SK-N-SH (cell line): ENCODE data around the gene TRIM62. TPM values are rescaled to one million over a fixed set of nuclear protein-coding genes. Genes with fewer than 3 reads are reported as not detected.

ENCODE experiments used
- CTCF ChIA-PET: fragments of 300-600, 350-600 bp; formaldehyde crosslinking; extraction: SDS; loops from one replicate; lab custom pipeline; 2021; lab: Yijun Ruan, JAX
- POLR2A ChIA-PET: fragments of 350-600 bp; sonication (Branson Sonifier 250); formaldehyde crosslinking; extraction: SDS; loops from one replicate; lab custom pipeline; 2020; ENCODE audit warnings: antibody characterized with exemption, inconsistent platforms; lab: Yijun Ruan, JAX
- DNase-seq: peaks from one replicate; pipeline ENCODE4 v3.0.0; 2012
- H2AFZ ChIP-seq: fragments of 200-600 bp; sonication (generic); 2 replicates; pipeline ENCODE4 v1.8.1; 2016; ENCODE audit warnings: antibody characterized with exemption, mild to moderate bottlenecking, low read depth
- H3F3A ChIP-seq: fragments of 200-600 bp; sonication (generic); replicated peaks from 2 replicates; pipeline ENCODE3; 2016; ENCODE audit warnings: antibody characterized with exemption, mild to moderate bottlenecking; ENCODE audit not compliant: insufficient read depth
- H3K27ac ChIP-seq, 2 experiments: fragments of 200-500 bp in 1 of 2; fragments of 200-600 bp in 1 of 2; sonication (Bioruptor generic) in 1 of 2; sonication (generic), shearing (Covaris generic) in 1 of 2; 2 replicates each; pipeline versions ENCODE4 v1.5.1 to v1.6.1; 2014 to 2016; ENCODE audit warnings: low read depth in 2 of 2, inconsistent platforms in 1 of 2, low read length in 1 of 2, mild to moderate bottlenecking in 1 of 2, mixed read lengths in 1 of 2
- H3K27me3 ChIP-seq: fragments of 200-600 bp; sonication (generic), shearing (Covaris generic); 2 replicates; pipeline ENCODE4 v1.6.1; 2016; ENCODE audit warnings: mixed run types; ENCODE audit not compliant: insufficient read depth
- H3K36me3 ChIP-seq, 2 experiments: fragments of 200-500 bp in 1 of 2; fragments of 200-600 bp in 1 of 2; sonication (Bioruptor generic) in 1 of 2; sonication (generic) in 1 of 2; replicated peaks in 1 of 2; 2 replicates each; pipeline versions ENCODE3 to v1.5.1; 2014 to 2016; ENCODE audit warnings: low read length in 1 of 2, mild to moderate bottlenecking in 1 of 2; ENCODE audit not compliant: insufficient read depth in 2 of 2, control insufficient read depth in 1 of 2
- H3K4me1 ChIP-seq, 2 experiments: fragments of 200-500 bp in 1 of 2; fragments of 200-600 bp in 1 of 2; sonication (Bioruptor generic) in 1 of 2; sonication (generic), shearing (Covaris generic) in 1 of 2; 2 replicates each; pipeline versions ENCODE4 v1.5.1 to v1.6.1; 2014 to 2016; ENCODE audit warnings: low read depth in 1 of 2, low read length in 1 of 2, mixed run types in 1 of 2; ENCODE audit not compliant: insufficient read depth in 2 of 2, control insufficient read depth in 1 of 2
- H3K4me2 ChIP-seq: fragments of 200-600 bp; sonication (generic), shearing (Covaris generic); 2 replicates; pipeline ENCODE4 v1.6.1; 2017; ENCODE audit warnings: mixed run types
- H3K4me3 ChIP-seq, 2 experiments: fragments of 200-500 bp in 1 of 2; fragments of 200-600 bp in 1 of 2; sonication (Bioruptor generic) in 1 of 2; sonication (generic), shearing (Covaris generic) in 1 of 2; 2 replicates each; pipeline versions ENCODE4 v1.5.1 to v1.8.1; 2014 to 2016; ENCODE audit warnings: low read depth in 2 of 2, inconsistent platforms in 1 of 2, low read length in 1 of 2, mild to moderate bottlenecking in 1 of 2, mixed read lengths in 1 of 2, moderate library complexity in 1 of 2
- H3K79me2 ChIP-seq: fragments of 200-600 bp; sonication (generic); 2 replicates; pipeline ENCODE4 v1.8.1; 2017; ENCODE audit warnings: mild to moderate bottlenecking; ENCODE audit not compliant: insufficient read depth
- H3K9ac ChIP-seq: fragments of 200-600 bp; sonication (generic); 2 replicates; pipeline ENCODE4 v1.6.1; 2017; ENCODE audit warnings: mixed run types
- H3K9me2 ChIP-seq: fragments of 200-600 bp; sonication (generic); 2 replicates; pipeline ENCODE4 v1.6.1; 2017; ENCODE audit warnings: mixed run types
- H3K9me3 ChIP-seq: fragments of 200-600 bp; sonication (generic); 2 replicates; pipeline ENCODE4 v1.6.1; 2017; ENCODE audit warnings: mixed run types, mild to moderate bottlenecking, moderate library complexity
- H4K20me1 ChIP-seq: fragments of 200-600 bp; sonication (generic); 2 replicates; pipeline ENCODE4 v1.6.1; 2017; ENCODE audit warnings: mild to moderate bottlenecking, mixed run types; ENCODE audit not compliant: insufficient read depth
- ELF1 ChIP-seq: IDR thresholded peaks from 2 replicates; pipeline ENCODE4 v1.4.0; 2012
- EP300 ChIP-seq, 2 experiments: IDR thresholded peaks; 2 replicates each; pipeline versions ENCODE4 v1.4.0 to v1.6.1; 2012; ENCODE audit warnings: borderline replicate concordance in 1 of 2, low read depth in 1 of 2, low read length in 1 of 2
- EZH2phosphoT487 ChIP-seq: fragments of 200-600 bp; sonication (generic); IDR thresholded peaks from 2 replicates; pipeline ENCODE4 v1.6.1; 2017; ENCODE audit warnings: low read depth, mixed run types, mild to moderate bottlenecking, antibody characterized with exemption, moderate library complexity, borderline replicate concordance
- FOSL2 ChIP-seq: IDR thresholded peaks from 2 replicates; pipeline ENCODE4 v1.4.0; 2012; ENCODE audit warnings: low read depth, mild to moderate bottlenecking, moderate library complexity, borderline replicate concordance
- MAX ChIP-seq: IDR thresholded peaks from 2 replicates; pipeline ENCODE4 v1.4.0; 2012; ENCODE audit warnings: low read depth
- MEF2A ChIP-seq: IDR thresholded peaks from 2 replicates; pipeline ENCODE4 v1.4.0; 2012; ENCODE audit warnings: low read depth, borderline replicate concordance
- MXI1 ChIP-seq: IDR thresholded peaks from 2 replicates; pipeline ENCODE4 v1.6.1; 2012; ENCODE audit warnings: mild to moderate bottlenecking, low read depth, low read length, improper control_type of control experiment
- NFIC ChIP-seq: IDR thresholded peaks from 2 replicates; pipeline ENCODE4 v1.4.0; 2012; ENCODE audit warnings: borderline replicate concordance
- RAD21 ChIP-seq: IDR thresholded peaks from 2 replicates; pipeline ENCODE4 v1.6.1; 2012; ENCODE audit warnings: mild to moderate bottlenecking, low read length
- RCOR1 ChIP-seq: fragments of 150-350 bp; IDR thresholded peaks from 2 replicates; pipeline ENCODE4 v1.6.1; 2017; ENCODE audit warnings: antibody characterized with exemption, low read length
- RFX5 ChIP-seq: IDR thresholded peaks from 2 replicates; pipeline ENCODE4 v1.6.1; 2012; ENCODE audit warnings: mild to moderate bottlenecking, improper control_type of control experiment, low read length
- RXRA ChIP-seq: IDR thresholded peaks from 2 replicates; pipeline ENCODE4 v1.4.0; 2012; ENCODE audit warnings: low read depth, mild to moderate bottlenecking, borderline replicate concordance
- TAF1 ChIP-seq: IDR thresholded peaks from 2 replicates; pipeline ENCODE4 v1.6.1; 2012; ENCODE audit warnings: low read depth, mild to moderate bottlenecking, low read length, moderate library complexity, borderline replicate concordance
- TCF12 ChIP-seq: IDR thresholded peaks from 2 replicates; pipeline ENCODE4 v1.4.0; 2012
- TEAD4 ChIP-seq: IDR thresholded peaks from 2 replicates; pipeline ENCODE4 v1.4.0; 2012; ENCODE audit warnings: mild to moderate bottlenecking, borderline replicate concordance; ENCODE audit not compliant: insufficient read depth
- WGBS: methylation state at CpG from one replicate; pipeline ENCODE4 v1.1.6; 2017; ENCODE audit warnings: low lambda C conversion rate; 5-methylcytosine and 5-hydroxymethylcytosine counted together
- polyA plus RNA-seq, 3 experiments: library from polyadenylated mRNA; depleted of rRNA; stranded (reverse); fragments of >200 nt; gene quantifications; 2 replicates each; pipeline ENCODE4 v1.2.3, GENCODE V29; 2012
- TF ChIP-seq, protein P1 (sequence below): fragments of 150-350 bp; IDR thresholded peaks from 2 replicates; pipeline ENCODE4 v1.6.1; 2016; ENCODE audit warnings: mild to moderate bottlenecking, low read depth, low read length
- TF ChIP-seq, protein P2 (sequence below): IDR thresholded peaks from 2 replicates; pipeline ENCODE4 v1.4.0; 2012; ENCODE audit warnings: low read depth, borderline replicate concordance

TRIM62 gene
- polyA plus RNA-seq, 1 of the 3 experiments (the other 2 are of a cell fraction), result 4.4 TPM

DNA sequence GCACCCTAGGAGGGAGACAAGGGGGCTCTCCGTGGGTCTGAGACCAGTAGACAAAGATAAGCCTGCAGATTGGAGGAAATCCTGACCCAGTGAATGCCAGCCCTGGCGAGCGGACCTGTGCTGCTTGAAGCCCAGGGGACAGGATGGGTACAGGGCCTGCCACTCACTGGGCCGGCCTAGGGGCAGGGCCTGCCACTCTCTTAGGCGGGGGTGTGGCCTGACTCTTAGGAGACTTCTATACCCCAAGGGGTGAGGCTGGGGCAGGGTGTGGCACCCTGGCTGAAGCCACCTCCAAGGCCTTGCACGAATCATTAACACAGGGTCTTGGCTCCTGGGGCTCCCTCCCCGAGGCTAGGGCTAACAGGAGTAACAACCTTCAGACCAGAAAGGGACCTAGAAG lies 30.7 kb downstream of the TRIM62 start:
- TF ChIP-seq RAD21 (no peak), ELF1 (no peak), NFIC (no peak), MEF2A (no peak), TAF1 (no peak), MAX (no peak), RFX5 (no peak), MXI1 (no peak), EP300 (IDR thresholded peaks at IDR 0.05; ENCODE audit: borderline replicate concordance in 1 of 2, low read depth in 1 of 2, low read length in 1 of 2) (no peak), FOSL2 (no peak), TCF12 (no peak), RXRA (no peak), TEAD4 (no peak), EZH2phosphoT487 (no peak), RCOR1 (no peak)
- TF ChIP-seq, protein P1, sequence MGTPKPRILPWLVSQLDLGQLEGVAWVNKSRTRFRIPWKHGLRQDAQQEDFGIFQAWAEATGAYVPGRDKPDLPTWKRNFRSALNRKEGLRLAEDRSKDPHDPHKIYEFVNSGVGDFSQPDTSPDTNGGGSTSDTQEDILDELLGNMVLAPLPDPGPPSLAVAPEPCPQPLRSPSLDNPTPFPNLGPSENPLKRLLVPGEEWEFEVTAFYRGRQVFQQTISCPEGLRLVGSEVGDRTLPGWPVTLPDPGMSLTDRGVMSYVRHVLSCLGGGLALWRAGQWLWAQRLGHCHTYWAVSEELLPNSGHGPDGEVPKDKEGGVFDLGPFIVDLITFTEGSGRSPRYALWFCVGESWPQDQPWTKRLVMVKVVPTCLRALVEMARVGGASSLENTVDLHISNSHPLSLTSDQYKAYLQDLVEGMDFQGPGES, result no peak
- TF ChIP-seq, protein P2, sequence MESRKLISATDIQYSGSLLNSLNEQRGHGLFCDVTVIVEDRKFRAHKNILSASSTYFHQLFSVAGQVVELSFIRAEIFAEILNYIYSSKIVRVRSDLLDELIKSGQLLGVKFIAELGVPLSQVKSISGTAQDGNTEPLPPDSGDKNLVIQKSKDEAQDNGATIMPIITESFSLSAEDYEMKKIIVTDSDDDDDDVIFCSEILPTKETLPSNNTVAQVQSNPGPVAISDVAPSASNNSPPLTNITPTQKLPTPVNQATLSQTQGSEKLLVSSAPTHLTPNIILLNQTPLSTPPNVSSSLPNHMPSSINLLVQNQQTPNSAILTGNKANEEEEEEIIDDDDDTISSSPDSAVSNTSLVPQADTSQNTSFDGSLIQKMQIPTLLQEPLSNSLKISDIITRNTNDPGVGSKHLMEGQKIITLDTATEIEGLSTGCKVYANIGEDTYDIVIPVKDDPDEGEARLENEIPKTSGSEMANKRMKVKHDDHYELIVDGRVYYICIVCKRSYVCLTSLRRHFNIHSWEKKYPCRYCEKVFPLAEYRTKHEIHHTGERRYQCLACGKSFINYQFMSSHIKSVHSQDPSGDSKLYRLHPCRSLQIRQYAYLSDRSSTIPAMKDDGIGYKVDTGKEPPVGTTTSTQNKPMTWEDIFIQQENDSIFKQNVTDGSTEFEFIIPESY, result no peak

More for the DNA sequence above, 30.7 kb downstream of the TRIM62 start:
- H3K4me3 ChIP-seq, result no peak overlapping the region
- CTCF ChIA-PET, result interaction anchor here (0.6 to 1.0 kb wide), 2 partner anchors 13 to 25 kb away, joined by 3 to 4 read pairs; no protein-coding TSS in a partner anchor
- no peaks in the 10 kb centered on the region for H3K9me2 ChIP-seq
- no peaks in the 10 kb centered on the region for H3K27me3 ChIP-seq
- H3K4me2 ChIP-seq, result no peak overlapping the region
- no peak overlapping the region for H2AFZ ChIP-seq
- peaks cover 0 to 17% of the 10 kb centered on the region in 2 experiments for H3K36me3 ChIP-seq
- no peak for DNase-seq
- no peak overlapping the region for H3K9ac ChIP-seq
- H4K20me1 ChIP-seq, result no peaks in the 10 kb centered on the region
- 100% methylated on average over 1 of the region's 7 CpGs for WGBS
- H3K79me2 ChIP-seq, result no peaks in the 10 kb centered on the region
- H3K9me3 ChIP-seq, result no peaks in the 10 kb centered on the region
- no peaks in the 10 kb centered on the region for H3F3A ChIP-seq
- POLR2A ChIA-PET, result interaction anchor here (1.2 kb wide), 1 partner anchor 22 kb away, joined by 3 read pairs; no protein-coding TSS in a partner anchor
- H3K27ac ChIP-seq, result no peak overlapping the region
- H3K4me1 ChIP-seq, result peaks cover 0 to 22% of the 10 kb centered on the region in 2 experiments; a peak in 1 of 4 replicates
